HG02973 (cell line): Measurements from ENCODE around the gene TTC7B.

Source experiments
- ATAC-seq: cut with Tn5 transposase; IDR thresholded peaks from one replicate; pipeline ENCODE4 v1.9.1; 2021; ENCODE audit warnings: moderate library complexity; ENCODE audit not compliant: unreplicated experiment

TTC7B gene

GRCh38 chr14:90624227-90624626 is 192.0 kb downstream of the TTC7B start:
- no peak for ATAC-seq

GRCh38 chr14:90621201-90621600 is 195.0 kb downstream of the TTC7B start:
- ATAC-seq, result no peak

GRCh38 chr14:90620568-90621077 is 195.6 kb downstream of the TTC7B start:
- ATAC-seq, result no peak

- no peak for ATAC-seq
Observed at GRCh38 chr14:90619911-90620310, 196.3 kb downstream of the TTC7B start.

GRCh38 chr14:90617961-90618360 is 198.3 kb downstream of the TTC7B start:
- no peak for ATAC-seq

GRCh38 chr14:90616881-90617280 is 199.3 kb downstream of the TTC7B start:
- no peak for ATAC-seq

- no peak for ATAC-seq
Observed at GRCh38 chr14:90616313-90616712, 199.9 kb downstream of the TTC7B start.

GRCh38 chr14:90615517-90616060 is 200.6 kb downstream of the TTC7B start:
- no peak for ATAC-seq

- ATAC-seq, result no peak
Observed at GRCh38 chr14:90614696-90615516, 201.3 kb downstream of the TTC7B start.

GRCh38 chr14:90613997-90614396 is 202.2 kb downstream of the TTC7B start:
- no peak for ATAC-seq

GRCh38 chr14:90613453-90613852 is 202.8 kb downstream of the TTC7B start:
- ATAC-seq, result no peak

GRCh38 chr14:90612801-90613200 is 203.4 kb downstream of the TTC7B start:
- no peak for ATAC-seq

GRCh38 chr14:90611936-90612335 is 204.3 kb downstream of the TTC7B start:
- no peak for ATAC-seq

- no peak for ATAC-seq
Observed at GRCh38 chr14:90611501-90611900, 204.7 kb downstream of the TTC7B start.

- ATAC-seq, result no peak
Observed at GRCh38 chr14:90610346-90611040, 205.7 kb downstream of the TTC7B start.

- ATAC-seq, result no peak
Observed at GRCh38 chr14:90609376-90609775, 206.9 kb downstream of the TTC7B start.

GRCh38 chr14:90608929-90609341 is 207.3 kb downstream of the TTC7B start:
- ATAC-seq, result no peak

GRCh38 chr14:90608281-90608680 is 207.9 kb downstream of the TTC7B start:
- ATAC-seq, result no peak

- no peak for ATAC-seq
Observed at GRCh38 chr14:90607141-90607540, 209.1 kb downstream of the TTC7B start.

- ATAC-seq, result no peak
Observed at GRCh38 chr14:90606434-90606833, 209.8 kb downstream of the TTC7B start.

- no peak for ATAC-seq
Observed at GRCh38 chr14:90605430-90605829, 210.8 kb downstream of the TTC7B start.

- no peak for ATAC-seq
Observed at GRCh38 chr14:90604356-90604755, 211.9 kb downstream of the TTC7B start.
